ENCODE data around the gene BEST4. TPM values are rescaled to one million over a fixed set of nuclear protein-coding genes. Genes with fewer than 3 reads are reported as not detected.

BEST4 gene
- total and polyA plus RNA-seq, 2 of the 13 experiments (the other 11 are each of a cell fraction or from before 2014, with no cell fraction given): 0.77 to 1.4 TPM

DNA sequence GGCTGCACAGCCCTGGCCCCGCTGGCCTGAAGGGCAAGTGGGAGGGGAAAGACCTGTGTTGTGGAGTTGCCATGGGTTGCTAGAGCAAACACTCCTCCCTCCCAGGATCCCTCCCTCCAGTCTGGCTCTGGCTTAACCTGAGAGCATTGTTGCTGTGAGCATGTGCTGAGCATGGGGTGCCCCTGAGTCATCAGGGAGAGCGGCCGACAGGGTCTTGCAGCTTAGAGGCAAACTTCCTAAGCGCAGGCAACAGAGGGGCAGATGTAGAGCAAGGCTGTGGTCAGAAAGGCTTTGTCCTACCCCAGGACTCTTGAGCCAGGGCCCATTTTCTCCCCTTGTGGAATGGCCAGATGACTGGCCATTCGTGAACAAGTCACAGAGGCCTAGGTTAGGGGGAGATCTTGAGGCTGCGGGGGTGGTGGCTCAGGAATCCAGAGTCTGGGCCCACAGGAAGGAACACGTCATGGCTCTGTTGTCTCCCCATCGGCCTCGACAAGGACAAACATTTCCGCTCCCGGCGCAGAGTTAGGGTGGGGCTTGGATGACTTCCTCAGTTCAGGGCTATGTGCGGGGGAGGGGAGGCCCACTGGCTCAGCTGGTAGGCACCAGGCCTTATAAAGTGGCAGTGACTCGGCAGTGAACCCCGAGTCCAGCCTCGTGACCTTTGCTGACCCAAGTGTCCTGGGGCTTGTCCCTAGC is 19.5 kb upstream of the BEST4 start (continued):
- TF ChIP-seq, protein P1, sequence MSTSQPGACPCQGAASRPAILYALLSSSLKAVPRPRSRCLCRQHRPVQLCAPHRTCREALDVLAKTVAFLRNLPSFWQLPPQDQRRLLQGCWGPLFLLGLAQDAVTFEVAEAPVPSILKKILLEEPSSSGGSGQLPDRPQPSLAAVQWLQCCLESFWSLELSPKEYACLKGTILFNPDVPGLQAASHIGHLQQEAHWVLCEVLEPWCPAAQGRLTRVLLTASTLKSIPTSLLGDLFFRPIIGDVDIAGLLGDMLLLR (CRISPR knock-in tag; IDR thresholded peaks at IDR 0.05): 0 out of 2 replicates have a peak, but pooled peaks have one; percentile 11
- no peak; the same call in 1 of the 2 replicates for TF ChIP-seq MTF2 (CRISPR knock-in tag; IDR thresholded peaks at IDR 0.05; ENCODE audit: borderline replicate concordance)
- TF ChIP-seq, protein P2, sequence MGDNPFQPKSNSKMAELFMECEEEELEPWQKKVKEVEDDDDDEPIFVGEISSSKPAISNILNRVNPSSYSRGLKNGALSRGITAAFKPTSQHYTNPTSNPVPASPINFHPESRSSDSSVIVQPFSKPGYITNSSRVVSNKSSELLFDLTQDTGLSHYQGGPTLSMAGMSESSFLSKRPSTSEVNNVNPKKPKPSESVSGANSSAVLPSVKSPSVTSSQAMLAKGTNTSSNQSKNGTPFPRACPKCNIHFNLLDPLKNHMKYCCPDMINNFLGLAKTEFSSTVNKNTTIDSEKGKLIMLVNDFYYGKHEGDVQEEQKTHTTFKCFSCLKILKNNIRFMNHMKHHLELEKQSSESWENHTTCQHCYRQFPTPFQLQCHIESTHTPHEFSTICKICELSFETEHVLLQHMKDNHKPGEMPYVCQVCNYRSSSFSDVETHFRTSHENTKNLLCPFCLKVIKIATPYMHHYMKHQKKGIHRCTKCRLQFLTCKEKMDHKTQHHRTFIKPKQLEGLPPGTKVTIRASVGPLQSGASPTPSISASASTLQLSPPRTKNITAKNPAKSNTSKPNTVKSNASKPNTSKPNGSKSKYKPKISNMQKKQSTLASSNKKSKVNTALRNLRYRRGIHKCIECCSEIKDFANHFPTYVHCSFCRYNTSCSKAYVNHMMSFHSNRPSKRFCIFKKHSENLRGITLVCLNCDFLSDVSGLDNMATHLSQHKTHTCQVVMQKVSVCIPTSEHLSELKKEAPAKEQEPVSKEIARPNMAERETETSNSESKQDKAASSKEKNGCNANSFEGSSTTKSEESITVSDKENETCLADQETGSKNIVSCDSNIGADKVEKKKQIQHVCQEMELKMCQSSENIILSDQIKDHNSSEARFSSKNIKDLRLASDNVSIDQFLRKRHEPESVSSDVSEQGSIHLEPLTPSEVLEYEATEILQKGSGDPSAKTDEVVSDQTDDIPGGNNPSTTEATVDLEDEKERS (CRISPR knock-in tag; IDR thresholded peaks at IDR 0.05): peak; percentile 28; the same call in 1 of the 2 replicates
- no peak for TF ChIP-seq THYN1 (CRISPR knock-in tag; IDR thresholded peaks at IDR 0.05; ENCODE audit: borderline replicate concordance, low read depth)
- no peak for TF ChIP-seq ZNF850 (CRISPR knock-in tag; conservative IDR thresholded peaks at IDR 0.05)
- TF ChIP-seq, protein P3, sequence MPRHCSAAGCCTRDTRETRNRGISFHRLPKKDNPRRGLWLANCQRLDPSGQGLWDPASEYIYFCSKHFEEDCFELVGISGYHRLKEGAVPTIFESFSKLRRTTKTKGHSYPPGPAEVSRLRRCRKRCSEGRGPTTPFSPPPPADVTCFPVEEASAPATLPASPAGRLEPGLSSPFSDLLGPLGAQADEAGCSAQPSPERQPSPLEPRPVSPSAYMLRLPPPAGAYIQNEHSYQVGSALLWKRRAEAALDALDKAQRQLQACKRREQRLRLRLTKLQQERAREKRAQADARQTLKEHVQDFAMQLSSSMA (CRISPR knock-in tag; IDR thresholded peaks at IDR 0.05): peak; percentile 15; the same call in 1 of the 2 replicates
- no peak for TF ChIP-seq ZFAT (CRISPR knock-in tag; conservative IDR thresholded peaks at IDR 0.05)
- TF ChIP-seq TCF7L2 (IDR thresholded peaks at IDR 0.05; ENCODE audit: low read depth, low read length): no peak
- TF ChIP-seq ZNF557 (CRISPR knock-in tag; IDR thresholded peaks at IDR 0.05): peak; percentile 65; the same call in 1 of the 2 replicates
- TF ChIP-seq, protein P4, sequence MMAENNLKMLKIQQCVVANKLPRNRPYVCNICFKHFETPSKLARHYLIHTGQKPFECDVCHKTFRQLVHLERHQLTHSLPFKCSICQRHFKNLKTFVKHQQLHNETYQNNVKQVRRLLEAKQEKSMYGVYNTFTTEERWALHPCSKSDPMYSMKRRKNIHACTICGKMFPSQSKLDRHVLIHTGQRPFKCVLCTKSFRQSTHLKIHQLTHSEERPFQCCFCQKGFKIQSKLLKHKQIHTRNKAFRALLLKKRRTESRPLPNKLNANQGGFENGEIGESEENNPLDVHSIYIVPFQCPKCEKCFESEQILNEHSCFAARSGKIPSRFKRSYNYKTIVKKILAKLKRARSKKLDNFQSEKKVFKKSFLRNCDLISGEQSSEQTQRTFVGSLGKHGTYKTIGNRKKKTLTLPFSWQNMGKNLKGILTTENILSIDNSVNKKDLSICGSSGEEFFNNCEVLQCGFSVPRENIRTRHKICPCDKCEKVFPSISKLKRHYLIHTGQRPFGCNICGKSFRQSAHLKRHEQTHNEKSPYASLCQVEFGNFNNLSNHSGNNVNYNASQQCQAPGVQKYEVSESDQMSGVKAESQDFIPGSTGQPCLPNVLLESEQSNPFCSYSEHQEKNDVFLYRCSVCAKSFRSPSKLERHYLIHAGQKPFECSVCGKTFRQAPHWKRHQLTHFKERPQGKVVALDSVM (CRISPR knock-in tag; IDR thresholded peaks at IDR 0.05): peak; percentile 67
- TF ChIP-seq SETDB1 (CRISPR knock-in tag; IDR thresholded peaks at IDR 0.05; ENCODE audit: borderline replicate concordance): no peak
- TF ChIP-seq, protein P5, sequence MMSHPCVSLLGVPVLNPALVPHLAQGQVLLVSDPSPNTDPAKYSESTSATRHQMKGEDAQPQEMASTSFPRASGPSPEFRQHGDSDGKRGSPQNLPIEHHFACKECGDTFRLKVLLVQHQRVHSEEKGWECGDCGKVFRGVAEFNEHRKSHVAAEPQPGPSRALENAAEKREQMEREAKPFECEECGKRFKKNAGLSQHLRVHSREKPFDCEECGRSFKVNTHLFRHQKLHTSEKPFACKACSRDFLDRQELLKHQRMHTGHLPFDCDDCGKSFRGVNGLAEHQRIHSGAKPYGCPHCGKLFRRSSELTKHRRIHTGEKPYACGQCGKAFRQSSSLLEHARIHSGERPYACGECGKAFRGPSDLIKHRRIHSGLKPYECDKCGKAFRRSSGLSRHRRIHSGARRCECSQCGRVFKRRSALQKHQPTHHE (CRISPR knock-in tag; IDR thresholded peaks at IDR 0.05; ENCODE audit: borderline replicate concordance): no peak
- TF ChIP-seq ZNF101 (CRISPR knock-in tag; IDR thresholded peaks at IDR 0.05; ENCODE audit: borderline replicate concordance, low read depth): no peak
- TF ChIP-seq ZNF660 (CRISPR knock-in tag; IDR thresholded peaks at IDR 0.05; ENCODE audit: borderline replicate concordance, low read depth): no peak
- TF ChIP-seq ZNF7 (CRISPR knock-in tag; IDR thresholded peaks at IDR 0.05): no peak
- no peak for TF ChIP-seq ZNF333 (CRISPR knock-in tag; IDR thresholded peaks at IDR 0.05; ENCODE audit: borderline replicate concordance)
- TF ChIP-seq ZNF709 (CRISPR knock-in tag; IDR thresholded peaks at IDR 0.05): peak; percentile 86
- TF ChIP-seq NBN (conservative IDR thresholded peaks at IDR 0.05): no peak
- peak; percentile 98 for TF ChIP-seq ZNF567 (CRISPR knock-in tag; IDR thresholded peaks at IDR 0.05; ENCODE audit: borderline replicate concordance)

All from HepG2 (cell line).